Middle frontal gyrus (tissue), 1 donor: ENCODE data around the gene SEC11A.

Source experiments
- DNase-seq: peaks from one replicate; pipeline ENCODE4 v3.0.0-alpha.2; 2015; ENCODE audit warnings: low spot score; ENCODE audit errors: extremely low spot score

Gene SEC11A

DNA sequence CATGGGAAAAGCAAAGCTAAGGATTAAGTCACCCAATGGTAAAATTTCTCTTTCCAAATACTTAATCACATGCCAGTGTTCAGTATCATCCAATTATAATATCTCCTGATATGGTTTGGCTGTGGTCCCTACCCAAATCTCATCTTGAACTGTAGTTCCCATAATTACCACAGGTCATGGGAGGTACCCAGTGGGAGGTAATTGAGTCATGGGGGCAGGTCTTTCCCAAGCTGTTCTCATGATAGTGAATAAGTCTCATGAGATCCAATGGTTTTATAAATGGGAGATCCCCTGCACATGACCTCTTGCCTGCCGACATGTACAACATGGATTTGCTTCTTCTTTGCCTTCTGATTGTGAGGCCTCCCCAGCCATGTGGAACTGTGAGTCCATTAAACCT is 31.8 kb downstream of the SEC11A start:
- DNase-seq, result no peak

DNA sequence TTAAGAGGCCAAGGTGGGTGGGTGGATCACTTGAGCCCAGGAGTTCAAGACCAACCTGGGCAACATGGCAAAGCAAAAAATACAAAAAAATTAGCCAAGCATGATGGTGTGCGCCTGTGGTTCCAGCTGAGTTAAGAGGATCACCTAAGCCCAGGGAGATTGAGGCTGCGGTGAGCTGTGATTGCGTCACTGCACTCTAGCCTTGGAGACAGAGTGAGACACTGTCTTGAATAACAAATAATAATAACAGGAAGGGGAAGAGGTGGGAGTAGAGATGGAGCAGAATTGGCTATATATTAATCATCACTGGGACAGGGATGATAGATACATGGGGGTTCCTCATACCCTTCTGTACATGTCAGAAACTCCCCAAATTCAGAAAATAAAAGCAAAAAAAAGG is 34.1 kb downstream of the SEC11A start:
- DNase-seq, result no peak

DNA sequence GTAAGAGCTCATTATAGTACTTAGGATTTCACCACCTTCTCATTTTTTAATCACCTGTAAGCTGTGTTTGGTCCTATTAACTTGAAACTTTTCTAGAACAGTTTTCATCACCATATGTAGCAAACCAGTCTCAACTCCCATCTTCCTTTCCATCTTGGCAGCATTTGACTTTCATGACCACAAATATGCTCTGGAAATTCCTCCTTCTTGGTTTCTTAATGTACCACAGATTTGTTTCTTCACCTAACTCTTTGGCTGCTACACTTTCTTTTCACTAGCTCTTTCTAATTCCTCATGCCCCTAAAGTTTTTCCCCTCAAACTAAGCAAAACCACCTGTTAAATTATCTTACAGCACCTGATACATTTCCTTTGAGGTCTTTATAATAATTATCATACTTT is 44.7 kb downstream of the SEC11A start:
- DNase-seq, result no peak

DNA sequence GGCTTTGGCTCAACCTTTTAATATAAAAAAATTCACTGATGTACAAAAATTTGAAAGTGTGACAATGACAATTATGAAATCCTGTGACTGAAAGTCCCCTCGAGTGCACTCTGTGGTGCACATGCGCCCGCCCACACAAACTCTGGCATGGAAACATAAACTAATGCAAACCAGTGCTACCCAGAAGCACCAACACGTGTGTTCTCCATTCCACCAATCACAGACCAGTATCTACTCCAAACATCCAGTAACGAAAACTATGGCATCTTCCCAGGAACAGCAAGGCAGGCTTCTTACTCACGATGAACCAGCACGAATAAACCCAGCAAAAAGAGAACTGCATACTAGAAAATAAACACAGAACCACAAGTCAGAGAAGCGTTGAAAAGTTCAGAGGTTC is 46.2 kb downstream of the SEC11A start:
- DNase-seq, result no peak

- no peak for DNase-seq
Measured at GRCh38 chr15:84668221-84668982, 47.5 kb downstream of the SEC11A start.

GRCh38 chr15:84666373-84666772 is 49.6 kb downstream of the SEC11A start:
- no peak for DNase-seq

DNA sequence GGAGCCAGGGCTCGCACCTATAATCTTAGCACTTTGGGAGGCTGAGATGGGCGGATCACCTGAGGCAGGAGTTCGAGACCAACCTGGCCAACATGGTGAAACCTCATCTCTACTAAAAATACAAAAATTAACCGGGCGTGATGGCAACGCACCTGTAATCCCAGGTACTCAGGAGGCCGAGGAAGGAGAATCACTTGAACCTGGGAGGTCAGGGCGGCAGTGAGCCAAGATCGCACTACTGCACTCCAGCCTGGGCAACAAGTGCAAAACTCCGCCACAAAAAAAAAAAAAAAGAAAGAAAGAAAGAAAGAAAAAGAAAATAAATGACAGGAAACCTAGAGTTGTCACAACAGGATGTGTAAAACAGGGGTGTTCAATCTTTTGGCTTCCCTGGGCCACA is 54.9 kb downstream of the SEC11A start:
- no peak for DNase-seq

DNA sequence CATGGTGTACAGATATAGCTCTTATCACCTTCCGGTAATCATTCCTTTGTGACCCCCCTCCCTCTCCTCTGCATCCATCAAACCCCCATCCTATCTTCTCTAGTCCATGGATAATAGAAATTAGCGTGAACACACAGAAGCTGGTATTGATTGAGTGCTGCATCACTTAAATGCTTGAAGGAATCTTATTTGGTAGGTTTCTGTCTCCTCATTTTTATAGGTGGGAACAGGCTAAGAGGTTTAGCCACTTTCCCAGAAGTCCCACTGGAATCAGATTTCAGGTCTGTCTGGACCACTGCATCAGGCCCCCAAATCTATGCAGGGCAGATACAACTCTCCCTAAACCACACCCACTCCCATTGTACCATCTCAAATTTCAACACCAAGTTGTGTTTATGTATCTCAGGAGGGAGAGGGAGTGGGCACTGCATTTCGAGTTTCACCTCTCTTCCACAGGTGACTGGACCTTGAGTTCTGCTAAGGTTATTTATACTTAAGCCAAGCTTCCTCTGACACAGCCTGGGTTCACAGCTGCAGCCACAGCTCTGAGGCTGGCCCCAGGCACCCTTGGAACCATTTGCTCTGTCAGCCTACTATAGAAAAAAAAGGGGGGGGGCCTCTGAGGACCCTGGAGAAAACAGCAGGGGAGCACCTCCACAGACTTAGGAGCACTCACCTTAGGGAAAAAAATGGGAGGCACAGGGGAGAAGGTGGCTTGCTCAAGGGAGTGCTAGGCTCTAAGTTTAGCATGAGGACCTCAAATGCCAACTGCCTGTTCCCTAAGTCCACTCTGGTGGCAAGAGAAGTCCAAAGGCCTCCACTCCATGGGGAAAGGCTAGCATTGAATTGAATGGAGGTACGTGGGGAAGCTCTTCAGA is 55.8 kb downstream of the SEC11A start:
- DNase-seq, result no peak

- DNase-seq, result no peak
Measured at GRCh38 chr15:84658788-84659411, 57.0 kb downstream of the SEC11A start.

GRCh38 chr15:84658080-84658787 is 57.7 kb downstream of the SEC11A start, which contains the start of gene NMB:
TSS of gene NMB (minus strand) at chr15:84658199. CDS start at chr15:84658152, 47 bp downstream.
- peak; percentile 22 for DNase-seq

DNA sequence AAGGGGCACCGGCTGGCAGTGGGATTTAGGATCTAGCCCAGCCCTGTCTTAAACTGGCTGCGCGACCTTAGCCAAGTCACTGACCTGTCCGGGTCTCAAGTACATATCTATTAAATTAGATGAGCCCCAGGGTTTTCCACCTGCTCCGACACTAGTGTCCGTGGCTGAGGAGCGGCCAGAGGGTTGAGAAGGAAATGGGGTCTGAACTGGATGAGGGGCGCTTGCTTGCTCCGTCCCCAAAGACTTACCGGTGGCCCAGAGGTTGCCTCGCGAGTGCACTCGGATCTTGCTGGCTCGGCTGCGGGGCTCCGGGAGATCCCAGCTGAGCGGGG is 58.2 kb downstream of the SEC11A start:
- DNase-seq, result no peak

- no peak for DNase-seq
Measured at GRCh38 chr15:84656972-84657371, 59.0 kb downstream of the SEC11A start.

- peak; percentile 72 for DNase-seq
Measured at GRCh38 chr15:84654689-84655453, 61.1 kb downstream of the SEC11A start.

- peak; percentile 96 for DNase-seq
Measured at GRCh38 chr15:84653910-84654688, 61.8 kb downstream of the SEC11A start, which contains the start of gene WDR73. TSS of gene WDR73 (minus strand) at chr15:84654283. CDS start at chr15:84654274, 9 bp downstream.

GRCh38 chr15:84653584-84653909 is 62.4 kb downstream of the SEC11A start:
- no peak for DNase-seq

GRCh38 chr15:84649706-84650105 is 66.2 kb downstream of the SEC11A start:
- no peak for DNase-seq

GRCh38 chr15:84648539-84648938 is 67.4 kb downstream of the SEC11A start:
- no peak for DNase-seq

GRCh38 chr15:84647726-84648125 is 68.2 kb downstream of the SEC11A start:
- DNase-seq, result no peak

DNA sequence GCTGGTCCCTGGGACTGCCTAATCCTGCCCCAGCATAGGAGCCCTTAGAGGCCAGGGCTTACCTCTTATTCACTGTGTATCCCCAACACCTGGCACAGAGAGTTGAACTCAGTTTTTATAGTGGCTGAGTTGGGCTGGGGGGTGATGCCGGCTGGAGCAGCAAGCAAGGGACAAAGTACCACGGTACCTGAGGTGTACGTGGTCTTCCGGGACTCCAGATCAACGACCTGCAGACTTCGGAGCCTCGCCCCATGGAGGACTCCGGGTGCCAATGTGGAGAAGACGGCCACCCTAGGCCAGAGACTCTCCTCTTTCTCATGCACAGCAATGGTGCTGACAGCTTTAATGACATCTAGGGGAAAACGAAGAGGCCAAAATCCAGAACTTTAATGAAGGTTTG is 69.9 kb downstream of the SEC11A start:
- no peak for DNase-seq

- no peak for DNase-seq
Measured at GRCh38 chr15:84645496-84645895, 70.4 kb downstream of the SEC11A start.
